GM19467 (cell line): ENCODE data around the gene PLXNA1.
A peak's percentile ranks its signal among the peaks of the same experiment; 100 is the strongest.

ENCODE experiments used
- ATAC-seq: cut with Tn5 transposase; IDR thresholded peaks from one replicate; pipeline ENCODE4 v1.9.1; 2021; ENCODE audit warnings: mild to moderate bottlenecking, moderate library complexity; ENCODE audit not compliant: unreplicated experiment

PLXNA1 gene

GRCh38 chr3:126967386-126967785 lies 15.5 kb upstream of the PLXNA1 start:
- no peak for ATAC-seq

- no peak for ATAC-seq
Observed at GRCh38 chr3:126968391-126969390, 14.2 kb upstream of the PLXNA1 start.

DNA sequence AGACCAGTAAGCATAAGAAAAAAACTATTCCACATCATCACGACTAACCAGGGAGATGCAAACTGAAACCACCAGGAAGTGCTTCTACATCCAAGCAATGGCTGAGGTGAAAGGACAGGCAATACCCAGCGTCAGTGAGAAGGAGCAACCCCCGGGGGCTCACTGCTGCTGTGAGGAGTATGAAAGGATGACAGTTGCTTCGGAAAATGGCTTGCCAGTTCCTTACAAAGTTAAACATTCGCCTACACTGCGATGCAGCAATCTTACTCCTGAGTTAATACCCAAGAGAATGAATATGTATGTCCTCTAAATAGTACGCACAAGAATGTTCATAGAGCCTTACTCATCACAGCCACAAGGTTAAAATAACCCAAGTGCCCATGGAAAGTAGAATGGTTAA lies 13.3 kb upstream of the PLXNA1 start:
- no peak for ATAC-seq

DNA sequence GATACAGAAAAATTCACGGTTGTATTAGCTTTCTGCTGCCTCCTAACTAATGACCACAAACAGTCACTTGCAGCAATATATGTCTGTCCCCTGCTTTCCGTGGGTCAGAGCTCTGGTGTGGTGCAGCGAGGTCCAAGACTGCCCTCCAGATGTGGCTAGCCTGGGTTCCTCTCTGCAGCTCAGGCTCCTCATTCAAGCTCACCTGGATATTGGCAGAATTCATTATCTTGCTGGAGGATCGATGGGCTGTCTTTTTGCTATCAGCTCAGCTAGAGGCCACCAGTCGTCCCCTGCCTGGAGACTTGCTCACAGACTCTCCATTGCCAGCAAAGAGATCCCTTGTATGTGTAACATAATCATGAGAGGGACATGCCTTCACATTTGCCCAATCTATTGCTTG lies 12.8 kb upstream of the PLXNA1 start:
- no peak for ATAC-seq

GRCh38 chr3:126970921-126971320 lies 12.0 kb upstream of the PLXNA1 start:
- ATAC-seq, result no peak

GRCh38 chr3:126971891-126972351 lies 11.0 kb upstream of the PLXNA1 start:
- ATAC-seq, result no peak

- ATAC-seq, result no peak
Observed at GRCh38 chr3:126972866-126973265, 10.0 kb upstream of the PLXNA1 start.

DNA sequence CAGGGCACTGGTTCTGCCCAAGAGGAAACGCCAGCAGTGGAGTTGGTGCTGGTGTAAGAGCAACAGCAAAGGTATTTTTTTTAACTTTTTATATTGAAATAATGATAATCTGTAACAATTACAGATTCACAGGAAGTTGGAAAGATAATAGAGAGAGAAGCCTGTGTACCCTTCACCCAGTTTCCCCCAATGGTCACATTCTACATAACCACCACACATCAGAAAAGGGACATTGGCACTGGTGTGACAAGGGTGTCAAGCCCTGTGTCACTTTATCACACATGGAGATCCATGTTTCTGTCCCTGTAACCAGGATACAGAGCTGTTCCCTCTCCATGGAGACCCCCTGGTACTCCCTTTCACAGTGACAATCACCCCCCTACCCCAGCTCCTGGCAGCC lies 9.1 kb upstream of the PLXNA1 start:
- no peak for ATAC-seq

DNA sequence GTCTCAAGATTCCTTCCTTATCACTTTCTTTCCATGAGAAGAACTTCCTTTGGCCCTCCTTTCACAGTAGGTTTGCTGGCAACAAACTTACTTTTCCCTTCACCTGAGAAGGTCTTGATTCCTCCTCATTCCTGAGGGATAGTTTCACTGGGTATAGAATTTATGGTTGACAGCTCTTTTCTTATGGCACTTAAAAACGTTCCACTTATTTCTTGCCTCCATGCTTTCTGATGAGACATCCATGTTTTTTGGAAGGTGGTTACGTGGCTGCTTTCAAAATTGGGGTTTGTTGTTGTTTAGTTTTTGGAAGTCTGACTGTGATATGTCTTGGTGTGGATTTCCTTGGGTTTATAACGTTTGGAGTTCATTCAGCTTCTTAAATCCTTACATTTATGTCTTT lies 8.2 kb upstream of the PLXNA1 start:
- no peak for ATAC-seq

DNA sequence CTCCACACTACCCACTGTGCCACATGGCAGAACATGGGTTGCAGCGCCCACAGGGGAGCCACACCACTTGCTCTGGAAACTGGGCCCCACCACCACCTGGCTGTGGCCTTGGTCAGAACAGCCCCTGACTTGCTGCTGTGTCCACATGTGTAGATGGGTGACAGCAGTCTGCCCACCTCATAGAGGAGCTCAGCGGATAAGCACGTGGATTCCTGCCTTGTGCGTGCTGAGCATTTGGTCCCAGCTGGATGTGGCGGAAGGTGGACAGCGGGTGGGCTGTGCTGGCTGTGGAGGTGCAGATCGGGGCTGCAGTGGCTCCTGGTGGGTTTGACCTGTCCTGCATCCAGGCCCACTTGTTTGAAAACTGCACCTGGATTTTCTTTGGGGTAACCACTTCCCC lies 6.0 kb upstream of the PLXNA1 start:
- ATAC-seq, result no peak

DNA sequence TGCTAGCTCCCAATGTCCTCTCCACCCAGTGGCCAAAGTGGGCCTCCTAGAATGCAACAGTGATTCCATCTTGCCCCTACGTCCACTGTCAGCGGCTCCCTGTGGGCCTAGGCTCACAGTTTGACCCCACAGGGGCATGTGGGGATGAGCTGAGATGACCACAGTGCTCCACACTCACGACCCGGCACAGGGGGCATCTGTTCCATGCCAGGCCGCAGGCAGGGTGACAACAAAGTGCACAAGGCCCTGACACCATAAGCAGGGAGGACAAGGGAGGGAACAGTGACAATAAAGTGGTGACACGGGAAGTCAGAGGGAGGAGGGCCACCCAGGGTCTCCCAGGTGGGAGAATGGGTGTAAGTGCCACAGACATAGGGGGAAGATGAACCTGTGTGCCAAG lies 5.1 kb upstream of the PLXNA1 start:
- no peak for ATAC-seq

DNA sequence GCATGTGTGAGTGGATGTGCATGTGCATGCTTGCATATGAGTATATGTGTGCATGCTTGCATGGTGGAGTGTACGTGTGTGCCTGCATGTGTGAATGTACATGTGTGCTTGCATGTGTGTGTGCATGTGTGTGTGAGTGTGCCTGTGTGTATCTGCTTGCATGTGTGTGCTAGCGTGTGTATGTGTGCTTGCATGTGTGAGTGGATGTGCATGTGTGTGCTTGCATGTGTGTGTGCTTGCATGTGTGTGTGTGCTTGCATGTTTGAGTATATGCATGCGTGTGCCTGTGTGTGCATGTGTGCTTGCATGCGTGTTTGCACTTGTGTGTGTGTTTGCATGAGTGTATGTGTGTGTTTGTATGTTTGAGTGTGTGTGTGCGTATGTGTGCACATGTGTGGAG lies 4.6 kb upstream of the PLXNA1 start:
- no peak for ATAC-seq

DNA sequence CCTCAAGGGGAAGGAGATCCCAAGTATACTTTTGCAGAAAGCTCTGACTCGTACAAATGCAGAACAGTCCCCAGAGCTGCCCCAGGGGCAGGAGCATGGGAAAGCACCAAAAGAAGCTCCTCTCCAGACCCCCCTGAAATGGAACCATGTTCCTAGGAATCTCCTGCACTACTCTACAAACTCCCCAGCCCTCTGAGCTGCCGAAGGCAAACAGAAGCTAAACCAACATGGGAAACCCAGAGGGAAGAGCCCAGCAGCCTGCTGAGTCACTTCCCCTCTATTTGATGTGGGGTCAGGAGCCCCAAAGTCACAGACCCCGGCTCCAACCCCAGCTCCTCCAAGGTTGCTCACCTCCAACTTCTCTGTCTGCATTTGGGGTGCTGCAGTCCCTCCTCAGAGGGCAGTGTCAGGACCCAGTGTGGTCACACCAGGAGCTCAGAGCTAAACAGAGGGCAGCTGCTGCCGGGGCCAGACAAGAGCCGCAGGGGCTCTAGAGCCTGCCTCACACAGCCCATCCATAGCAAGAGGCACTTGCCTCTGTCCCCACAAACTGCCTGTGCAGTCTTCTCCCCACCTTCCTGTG lies 3.8 kb upstream of the PLXNA1 start:
- no peak for ATAC-seq

- no peak for ATAC-seq
Observed at GRCh38 chr3:126980266-126980811, 2.6 kb upstream of the PLXNA1 start.

- peak; percentile 25 for ATAC-seq
Observed at GRCh38 chr3:126982126-126982470, 817 bp upstream of the PLXNA1 start.

GRCh38 chr3:126983276-126983652 lies 349 bp downstream of the PLXNA1 start:
- no peak for ATAC-seq

GRCh38 chr3:126983653-126984390 lies 907 bp downstream of the PLXNA1 start:
- ATAC-seq, result no peak

GRCh38 chr3:126984391-126985131 lies 1.6 kb downstream of the PLXNA1 start:
- ATAC-seq, result no peak

DNA sequence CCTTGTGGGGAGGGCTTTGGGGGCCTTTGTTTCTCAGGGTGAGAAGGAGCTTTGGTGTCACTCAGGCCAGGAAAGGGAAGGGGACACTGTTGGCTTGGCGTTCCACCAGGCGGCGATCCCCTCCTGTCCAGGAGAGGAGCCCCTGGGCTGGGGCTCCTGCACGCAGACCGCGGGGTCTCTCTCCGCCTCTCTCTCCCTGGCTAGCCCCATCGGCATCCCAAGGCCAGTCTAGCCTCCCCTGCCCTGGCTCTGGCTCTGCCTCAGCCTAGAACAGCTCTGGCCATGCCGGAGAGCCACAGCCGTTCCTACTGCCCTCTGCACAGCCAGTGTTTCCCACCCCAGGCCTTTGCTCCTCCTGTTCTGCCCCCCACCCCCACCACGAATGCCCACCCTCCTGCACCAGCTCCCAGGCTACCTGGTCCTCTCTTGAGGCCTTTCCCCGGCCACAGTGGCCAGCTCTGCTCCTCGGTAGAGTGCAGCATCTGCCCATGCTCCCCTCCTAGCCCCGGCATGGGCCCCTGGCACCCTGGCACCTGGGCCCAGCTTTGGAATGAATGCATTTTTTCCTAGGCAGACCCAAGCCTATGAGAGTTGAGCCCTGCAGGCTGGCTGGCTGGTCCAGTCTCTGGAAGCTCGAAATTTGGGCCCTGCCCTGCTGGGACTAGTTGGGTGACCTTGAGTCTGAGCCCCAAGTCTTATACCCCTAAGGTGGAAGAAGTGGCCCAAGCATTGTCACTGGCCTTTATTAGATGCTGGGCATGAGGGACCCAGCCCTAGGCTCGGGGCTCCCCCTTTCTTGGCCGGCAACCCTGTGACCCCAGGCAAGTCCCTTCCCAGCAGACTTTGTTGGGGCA lies 2.4 kb downstream of the PLXNA1 start:
- no peak for ATAC-seq

GRCh38 chr3:126986001-126986400 lies 3.1 kb downstream of the PLXNA1 start:
- no peak for ATAC-seq
